Prostate gland (tissue), 2 donors: Measurements from ENCODE around the gene LTBP2.

Experiments used
- CTCF ChIP-seq, 4 experiments: fragments of 200-600 bp in 2 of 4; fragments of 450-650 bp in 2 of 4; sonication (generic) in 2 of 4; IDR thresholded peaks; 1 replicate in 3 of 4; 2 replicates in 1 of 4; pipeline ENCODE4 v1.5.1; 2016 to 2019; ENCODE audit warnings: antibody characterized with exemption in 4 of 4, mild to moderate bottlenecking in 2 of 4, moderate library complexity in 2 of 4
- POLR2A ChIP-seq: fragments of 450-650 bp; IDR thresholded peaks from one replicate; pipeline ENCODE4 v1.6.1; 2016; ENCODE audit warnings: antibody characterized with exemption, mild to moderate bottlenecking

- TF ChIP-seq CTCF (IDR thresholded peaks at IDR 0.05): no peak
- TF ChIP-seq POLR2A: no peak
These were observed 84.2 kb downstream of the LTBP2 start for GRCh38 chr14:74527736-74528280.
